C1 segment of cervical spinal cord (tissue), 14 donors: ENCODE data around the gene CYP24A1.

Experiments used
- DNase-seq, 14 donors: peaks; one replicate each; lab custom pipeline; 2025; lab: John Stamatoyannopoulos, UW

Gene CYP24A1

GRCh38 chr20:54203281-54203680 is 29.5 kb upstream of the CYP24A1 start:
- DNase-seq = no peak

GRCh38 chr20:54201268-54201846 is 27.6 kb upstream of the CYP24A1 start:
- no peak for DNase-seq

GRCh38 chr20:54200487-54201267 is 26.9 kb upstream of the CYP24A1 start:
- DNase-seq = peak in 1 of 14 donors; percentile 29

- peak in 13 of 14 donors; percentile 1 to 51 (median 22) for DNase-seq
These were observed 26.0 kb upstream of the CYP24A1 start for GRCh38 chr20:54199721-54200176.

- DNase-seq = no peak
These were observed 25.5 kb upstream of the CYP24A1 start for GRCh38 chr20:54199283-54199682.

- DNase-seq = no peak
These were observed 24.1 kb upstream of the CYP24A1 start for GRCh38 chr20:54197621-54198604.

- no peak for DNase-seq
These were observed 22.0 kb upstream of the CYP24A1 start for GRCh38 chr20:54195483-54196472.

- no peak for DNase-seq
These were observed 21.1 kb upstream of the CYP24A1 start for GRCh38 chr20:54194724-54195438.

- DNase-seq = no peak
These were observed 20.0 kb upstream of the CYP24A1 start for GRCh38 chr20:54193817-54194216.

GRCh38 chr20:54190217-54190616 is 16.4 kb upstream of the CYP24A1 start:
- no peak for DNase-seq

GRCh38 chr20:54189630-54190029 is 15.8 kb upstream of the CYP24A1 start:
- DNase-seq = no peak

- no peak for DNase-seq
These were observed 14.5 kb upstream of the CYP24A1 start for GRCh38 chr20:54188132-54188849.

- no peak for DNase-seq
These were observed 11.3 kb upstream of the CYP24A1 start for GRCh38 chr20:54184904-54185626.

- DNase-seq = no peak
These were observed 10.3 kb upstream of the CYP24A1 start for GRCh38 chr20:54184071-54184470.

- DNase-seq = no peak
These were observed 7.1 kb upstream of the CYP24A1 start for GRCh38 chr20:54180931-54181330.

GRCh38 chr20:54179946-54180345 is 6.2 kb upstream of the CYP24A1 start:
- no peak for DNase-seq

GRCh38 chr20:54178256-54178655 is 4.5 kb upstream of the CYP24A1 start:
- DNase-seq = no peak

GRCh38 chr20:54177378-54177777 is 3.6 kb upstream of the CYP24A1 start:
- no peak for DNase-seq

- no peak for DNase-seq
These were observed 2.8 kb upstream of the CYP24A1 start for GRCh38 chr20:54176610-54177009.
